Panc1 (cell line): ENCODE results near the gene PPOX. TPM values are rescaled to one million over a fixed set of nuclear protein-coding genes. Genes with fewer than 3 reads are reported as not detected.

Experiments used
- ATAC-seq: fragments of 200-7000 bp; cut with Tn5 transposase; 2 replicates; pipeline ENCODE4 v1.9.1; 2020; ENCODE audit warnings: mild to moderate bottlenecking, moderate library complexity
- BruUV-seq: library from RNA; stranded (reverse); fragments of 400-500 nt; replicated peaks from 2 replicates; lab custom pipeline; 2021; lab: Mats Ljungman, UMichigan
- CTCF ChIA-PET: fragments of 300-600 bp; sonication (Branson Sonifier 250); formaldehyde crosslinking; loops from one replicate; lab custom pipeline; 2022; ENCODE audit warnings: antibody characterized with exemption; lab: Charles Lee
- POLR2A ChIA-PET: fragments of 300-600 bp; sonication (Branson Sonifier 250); formaldehyde crosslinking; loops from one replicate; lab custom pipeline; 2022; ENCODE audit warnings: antibody characterized with exemption; lab: Charles Lee
- DNase-seq: peaks from one replicate; pipeline ENCODE4 v3.0.0-alpha.2; 2010; ENCODE audit warnings: low read depth, low spot score
- H3K27ac ChIP-seq: 2 replicates; pipeline ENCODE4 v1.5.1; 2011; ENCODE audit warnings: mild to moderate bottlenecking, low read length, inconsistent platforms
- H3K27me3 ChIP-seq: fragments of 200-500 bp; sonication (Bioruptor generic); 2 replicates; pipeline ENCODE4 v1.6.0; 2014; ENCODE audit warnings: low read length, inconsistent platforms; ENCODE audit not compliant: control insufficient read depth, insufficient read depth
- H3K36me3 ChIP-seq: fragments of 200-500 bp; sonication (Bioruptor generic); 2 replicates; pipeline ENCODE4 v1.5.1; 2014; ENCODE audit warnings: inconsistent platforms, mild to moderate bottlenecking, low read length, moderate library complexity; ENCODE audit not compliant: control insufficient read depth, insufficient read depth
- H3K4me1 ChIP-seq: 2 replicates; pipeline ENCODE4 v1.5.1; 2011; ENCODE audit warnings: inconsistent platforms, mild to moderate bottlenecking, low read length, moderate library complexity; ENCODE audit not compliant: control insufficient read depth, insufficient read depth
- H3K4me3 ChIP-seq, 2 experiments: 2 replicates each; pipeline ENCODE4 v1.5.1; 2011 to 2012; ENCODE audit warnings: low read depth in 2 of 2, low read length in 2 of 2, mild to moderate bottlenecking in 2 of 2, inconsistent platforms in 1 of 2, moderate library complexity in 1 of 2
- H3K9me3 ChIP-seq: fragments of 200-500 bp; sonication (Bioruptor generic); 2 replicates; pipeline ENCODE4 v1.5.1; 2014; ENCODE audit warnings: low read depth, mild to moderate bottlenecking, inconsistent platforms, low read length, moderate library complexity; ENCODE audit not compliant: control insufficient read depth, insufficient read depth
- CTCF ChIP-seq: fragments of 450-650 bp; IDR thresholded peaks from 2 replicates; pipeline ENCODE4 v1.5.1; 2017; ENCODE audit warnings: mild to moderate bottlenecking
- POLR2AphosphoS5 ChIP-seq: IDR thresholded peaks from 2 replicates; pipeline ENCODE4 v1.6.1; 2012; ENCODE audit warnings: mild to moderate bottlenecking, low read depth, low read length, moderate library complexity
- REST ChIP-seq, 2 experiments: IDR thresholded peaks; 2 replicates each; pipeline ENCODE4 v1.6.1; 2011 to 2012; ENCODE audit warnings: low read depth in 2 of 2, control low read depth in 1 of 2, low read length in 1 of 2, mild to moderate bottlenecking in 1 of 2, moderate library complexity in 1 of 2; ENCODE audit not compliant: insufficient read depth in 1 of 2
- SIN3A ChIP-seq: IDR thresholded peaks from 2 replicates; pipeline ENCODE4 v1.6.1; 2012; ENCODE audit warnings: low read depth, mild to moderate bottlenecking, low read length, moderate library complexity, borderline replicate concordance; ENCODE audit not compliant: insufficient read depth
- TCF7L2 ChIP-seq: IDR thresholded peaks from 2 replicates; pipeline ENCODE4 v1.6.1; 2011; ENCODE audit warnings: mild to moderate bottlenecking, low read depth, low read length, inconsistent platforms
- in situ Hi-C: cut with HindIII; loops from 2 replicates; pipeline ENCODE4 v1.10.0; 2016; ENCODE audit warnings: low sequenced_read_pairs, low pct_unique_long_range_greater_than_20kb
- intact Hi-C: fragments of 100-400 bp; cut with micrococcal nuclease; formaldehyde crosslinking; loops from one replicate; pipeline ENCODE4 v1.10.0; 2022; ENCODE audit not compliant: unreplicated experiment
- total RNA-seq: library from RNA; stranded (reverse); gene quantifications from one replicate; pipeline ENCODE4 v1.2.1, GENCODE V29; 2021; ENCODE audit not compliant: unreplicated experiment

PPOX gene
- total RNA-seq, 1 experiment from 2014 or later, result 20.6 TPM

GRCh38 chr1:161201836-161202712 is 35.8 kb downstream of the PPOX start, which contains the start of gene NDUFS2:
NDUFS2 (plus strand) TSS chr1:161202367; CDS start chr1:161202386, 19 bp downstream.
- POLR2A ChIA-PET, result interaction anchor here (0.6 to 2.0 kb wide), 4 partner anchors 17 to 142 kb away, joined by 3 to 11 read pairs (median 3); partner anchors contain the start of gene TOMM40L
- in situ Hi-C loops, result loop anchor here (25.0 kb wide), 1 partner anchor 185 kb away; no protein-coding TSS in a partner anchor
- ATAC-seq (peak; percentile 97), DNase-seq (peak; percentile 89)
- intact Hi-C loops, result no loop called here
- TF ChIP-seq SIN3A (0 out of 2 replicates have a peak, but pooled peaks have one; percentile 31), REST (IDR thresholded peaks at IDR 0.05; ENCODE audit: insufficient read depth in 1 of 2, low read depth in 2 of 2, low read length in 1 of 2) (no peak; a peak in 1 of 4 replicates), CTCF (no peak), POLR2AphosphoS5 (peak; percentile 86)
- Histone ChIP-seq H3K4me1 (peaks cover 38% of the 10 kb centered on the region), H3K27ac (peak within 1 kb of the TSS; percentile 96), H3K4me3 (peak within 1 kb of the TSS; percentile 72 to 98), H3K9me3 (no peaks in the 10 kb centered on the region), H3K27me3 (no peaks in the 10 kb centered on the region), H3K36me3 (peaks cover 8% of the 10 kb centered on the region)
- TSS peak; percentile 87 for BruUV-seq
- CTCF ChIA-PET, result interaction anchor here (0.5 to 1.0 kb wide), 5 partner anchors 28 to 180 kb away, joined by 3 read pairs; no protein-coding TSS in a partner anchor

- peaks cover 26% of the 10 kb centered on the region for H3K36me3 ChIP-seq
- H3K4me1 ChIP-seq, result peaks cover 2% of the 10 kb centered on the region
- BruUV-seq, result no TSS peak
- no peak overlapping the region for H3K4me3 ChIP-seq
- H3K9me3 ChIP-seq, result no peaks in the 10 kb centered on the region
- in situ Hi-C loops, result loop anchor here (25.0 kb wide), 1 partner anchor 181 kb away; no protein-coding TSS in a partner anchor
- DNase-seq, result no peak
- no peaks in the 10 kb centered on the region for H3K27me3 ChIP-seq
- intact Hi-C loops, result no loop called here
- CTCF ChIA-PET, result no interaction called here
- POLR2A ChIA-PET, result interaction anchor here (0.6 to 1.0 kb wide), 2 partner anchors 19 to 167 kb away, joined by 5 to 10 read pairs; partner anchors contain the start of gene TOMM40L
- no peak for ATAC-seq
- H3K27ac ChIP-seq, result no peak overlapping the region
- TF ChIP-seq REST (IDR thresholded peaks at IDR 0.05; ENCODE audit: insufficient read depth in 1 of 2, low read depth in 2 of 2, low read length in 1 of 2) (no peak), CTCF (no peak), SIN3A (no peak), POLR2AphosphoS5 (no peak), TCF7L2 (no peak)
These were observed 40.4 kb downstream of the PPOX start for GRCh38 chr1:161206411-161207140.
